Activated CD4-positive, alpha-beta T cell treated with anti-CD3 and anti-CD28 coated beads for 48 hours (primary cell): ENCODE measurements around the gene RIC1.
"Not testable (repeated sequence)": the region's sequence is repeated elsewhere in the genome, so short reads cannot be mapped to it uniquely, and the experiment has no call there.

ENCODE experiments used
- DNase-seq: peaks from one replicate; pipeline ENCODE4 v3.0.0-alpha.2; 2020

The RIC1 gene

GRCh38 chr9:5743109-5743508, 114.2 kb downstream of the RIC1 start:
- DNase-seq: no peak

- no peak for DNase-seq
Observed at GRCh38 chr9:5748438-5748837, 119.5 kb downstream of the RIC1 start.

GRCh38 chr9:5749306-5749705, 120.4 kb downstream of the RIC1 start:
- no peak for DNase-seq

GRCh38 chr9:5750569-5750968, 121.7 kb downstream of the RIC1 start:
- no peak for DNase-seq

GRCh38 chr9:5756633-5757032, 127.7 kb downstream of the RIC1 start:
- no peak for DNase-seq

GRCh38 chr9:5760338-5760737, 131.4 kb downstream of the RIC1 start:
- DNase-seq: no peak

GRCh38 chr9:5762421-5762820, 133.5 kb downstream of the RIC1 start:
- no peak for DNase-seq

- DNase-seq: no peak
Observed at GRCh38 chr9:5764130-5764868, 135.4 kb downstream of the RIC1 start.

GRCh38 chr9:5767968-5768932, 139.3 kb downstream of the RIC1 start:
- DNase-seq: peak; percentile 38

GRCh38 chr9:5773324-5773999, 144.6 kb downstream of the RIC1 start:
- DNase-seq: no peak

- no peak for DNase-seq
Observed at GRCh38 chr9:5778805-5779204, 149.9 kb downstream of the RIC1 start.

- not testable (repeated sequence) for DNase-seq
Observed at GRCh38 chr9:5779705-5780218, 150.9 kb downstream of the RIC1 start.

- not testable (repeated sequence) for DNase-seq
Observed at GRCh38 chr9:5783420-5783819, 154.5 kb downstream of the RIC1 start.

GRCh38 chr9:5783982-5784381, 155.1 kb downstream of the RIC1 start:
- DNase-seq: no peak

- no peak for DNase-seq
Observed at GRCh38 chr9:5784526-5785315, 155.8 kb downstream of the RIC1 start.

GRCh38 chr9:5786370-5787127, 157.6 kb downstream of the RIC1 start:
- no peak for DNase-seq

- no peak for DNase-seq
Observed at GRCh38 chr9:5787220-5787619, 158.3 kb downstream of the RIC1 start.

- DNase-seq: no peak
Observed at GRCh38 chr9:5787759-5788302, 158.9 kb downstream of the RIC1 start.

GRCh38 chr9:5789489-5789888, 160.6 kb downstream of the RIC1 start:
- DNase-seq: no peak

GRCh38 chr9:5790923-5791322, 162.0 kb downstream of the RIC1 start:
- DNase-seq: no peak

GRCh38 chr9:5791870-5792269, 163.0 kb downstream of the RIC1 start:
- no peak for DNase-seq
